LNCaP clone FGC (cell line): ENCODE data around the gene NOTUM.

Source experiments
- DNase-seq: peaks from one replicate; pipeline ENCODE4 v3.0.0-alpha.2; 2011; ENCODE audit warnings: low read depth
- H3K4me3 ChIP-seq: 2 replicates; pipeline ENCODE4 v1.5.1; 2011; ENCODE audit warnings: mild to moderate bottlenecking, low read depth, low read length, control low read depth
- CTCF ChIP-seq: IDR thresholded peaks from 2 replicates; pipeline ENCODE4 v1.5.1; 2012; ENCODE audit warnings: mild to moderate bottlenecking; ENCODE audit not compliant: control insufficient read depth, insufficient read depth; ENCODE audit errors: extremely low read depth

Gene NOTUM

GRCh38 chr17:81973432-81973831, 12.4 kb upstream of the NOTUM start:
- DNase-seq, result no peak
- no peak overlapping the region for H3K4me3 ChIP-seq
- TF ChIP-seq CTCF, result no peak

GRCh38 chr17:81968850-81969812, 8.1 kb upstream of the NOTUM start:
- no peak overlapping the region for H3K4me3 ChIP-seq
- no peak for TF ChIP-seq CTCF
- no peak for DNase-seq

- TF ChIP-seq CTCF, result no peak
- H3K4me3 ChIP-seq, result no peak overlapping the region
- no peak for DNase-seq
Observed at GRCh38 chr17:81968396-81968745, 7.4 kb upstream of the NOTUM start.

GRCh38 chr17:81967533-81968395, 6.8 kb upstream of the NOTUM start:
- no peak for DNase-seq
- no peak overlapping the region for H3K4me3 ChIP-seq
- TF ChIP-seq CTCF, result no peak

- no peak for DNase-seq
- no peak overlapping the region for H3K4me3 ChIP-seq
- no peak for TF ChIP-seq CTCF
Observed at GRCh38 chr17:81967244-81967532, 6.2 kb upstream of the NOTUM start.

- no peak for TF ChIP-seq CTCF
- no peak for DNase-seq
- H3K4me3 ChIP-seq, result no peak overlapping the region
Observed at GRCh38 chr17:81966343-81967243, 5.6 kb upstream of the NOTUM start.
